Putamen (tissue), 1 donor: Measurements from ENCODE around the gene KCNQ1.

Experiments
- DNase-seq: peaks from one replicate; pipeline ENCODE4 v3.0.0-alpha.2; 2016; ENCODE audit warnings: low spot score

The KCNQ1 gene

GRCh38 chr11:2510626-2511402 is 66.0 kb downstream of the KCNQ1 start:
- no peak for DNase-seq

DNA sequence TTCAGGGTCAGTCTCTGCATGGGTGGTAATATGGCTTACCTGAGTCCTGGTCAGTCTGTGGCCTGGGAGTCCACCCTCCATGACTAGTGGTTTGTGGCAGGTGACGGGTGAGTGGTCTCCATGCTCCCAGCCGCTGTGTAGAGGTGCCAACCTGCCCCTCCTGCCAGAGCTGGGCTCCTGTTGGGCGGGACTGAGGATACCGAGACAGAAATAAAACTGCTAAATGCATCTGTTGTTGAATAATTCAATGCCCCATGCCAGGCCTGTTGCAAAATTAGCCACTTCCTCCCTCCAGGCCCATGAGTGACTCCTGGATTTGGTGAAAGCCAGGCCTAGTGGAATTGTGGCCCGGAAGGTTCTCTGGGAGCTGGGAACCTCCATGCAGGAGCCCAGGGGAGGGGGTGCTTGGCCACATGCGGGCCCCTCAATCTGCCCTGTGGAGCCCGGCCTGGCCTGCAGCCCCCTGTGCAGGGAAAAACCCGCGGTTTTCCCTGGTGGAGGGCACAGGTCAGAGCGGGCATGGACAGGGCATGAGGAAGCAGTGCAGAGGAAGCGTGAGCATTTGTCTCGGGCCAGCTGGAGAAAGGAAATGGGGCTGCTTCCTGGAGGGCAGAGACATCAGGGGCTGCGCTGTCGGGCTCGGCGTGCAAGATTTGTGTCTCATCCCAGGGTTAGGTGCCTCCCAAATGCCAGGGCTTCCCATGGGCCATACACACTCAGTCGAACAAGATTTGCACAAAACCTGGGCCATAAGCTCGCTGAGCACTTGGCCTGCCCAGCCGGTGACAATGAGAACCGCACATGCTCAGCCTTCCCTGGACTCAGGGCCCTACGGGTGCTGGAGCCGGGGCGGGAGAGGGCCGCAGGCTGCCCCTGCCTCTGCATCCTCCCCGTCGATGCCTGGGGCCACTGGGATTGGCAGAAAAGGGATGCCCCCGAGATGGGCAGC is 66.9 kb downstream of the KCNQ1 start:
- no peak for DNase-seq

- DNase-seq = no peak
These were observed 67.9 kb downstream of the KCNQ1 start for GRCh38 chr11:2512431-2513407.

DNA sequence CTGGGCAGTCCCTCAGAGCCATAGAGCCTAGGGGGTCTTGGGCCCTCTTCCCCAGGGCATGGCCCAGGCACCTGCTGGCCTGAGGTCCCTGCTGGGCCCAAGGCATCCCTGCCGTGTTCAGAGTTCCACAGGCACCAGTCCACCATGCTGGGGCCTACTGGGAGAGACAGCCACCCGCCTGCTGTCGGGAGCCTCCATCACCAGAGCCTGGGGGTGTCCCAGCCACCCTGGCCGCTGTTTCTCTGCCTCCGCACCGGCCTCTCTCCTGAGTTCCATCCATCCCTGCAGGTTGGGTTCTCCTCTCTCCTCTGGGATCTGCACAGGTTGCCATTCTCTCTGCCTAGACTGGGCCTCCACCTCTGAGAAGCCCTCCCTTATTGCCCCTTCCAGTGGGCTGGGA is 68.6 kb downstream of the KCNQ1 start:
- DNase-seq = no peak

- DNase-seq = no peak
These were observed 70.8 kb downstream of the KCNQ1 start for GRCh38 chr11:2515401-2516275.

DNA sequence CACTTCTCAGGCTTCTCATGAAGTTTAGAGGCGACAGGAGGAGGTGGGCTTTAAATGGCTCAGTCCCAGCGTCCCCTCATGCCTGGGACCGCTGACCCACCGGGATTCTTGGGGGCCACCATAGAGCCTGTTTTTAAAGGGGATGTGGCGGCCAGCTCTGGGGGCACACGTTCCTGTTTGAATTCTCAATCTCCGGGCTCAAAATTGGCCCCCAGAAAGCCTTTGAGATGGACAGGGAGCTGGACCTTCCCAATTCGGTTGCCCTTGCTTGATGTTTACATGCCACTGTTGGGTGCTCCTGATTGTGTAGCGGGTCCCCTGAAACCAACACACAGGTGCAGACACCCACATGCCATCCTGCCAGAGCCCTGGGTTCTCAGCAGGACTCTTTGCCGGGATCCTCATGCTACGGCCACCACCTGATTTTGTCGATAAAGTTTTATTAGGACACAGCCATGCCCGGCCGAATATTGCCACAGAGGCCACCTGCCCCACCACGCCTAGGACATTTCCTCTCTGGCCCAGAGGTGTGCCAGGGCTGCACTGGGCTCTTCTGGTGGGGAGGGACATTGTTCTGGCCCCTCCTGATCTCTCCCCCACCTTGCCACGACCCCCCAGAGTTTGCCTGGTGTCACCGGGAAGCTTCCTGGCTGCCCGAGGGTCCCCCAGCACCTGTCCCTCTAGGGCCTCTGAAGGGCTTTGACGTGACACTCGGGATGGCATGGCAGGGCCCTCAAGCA is 71.6 kb downstream of the KCNQ1 start:
- no peak for DNase-seq

DNA sequence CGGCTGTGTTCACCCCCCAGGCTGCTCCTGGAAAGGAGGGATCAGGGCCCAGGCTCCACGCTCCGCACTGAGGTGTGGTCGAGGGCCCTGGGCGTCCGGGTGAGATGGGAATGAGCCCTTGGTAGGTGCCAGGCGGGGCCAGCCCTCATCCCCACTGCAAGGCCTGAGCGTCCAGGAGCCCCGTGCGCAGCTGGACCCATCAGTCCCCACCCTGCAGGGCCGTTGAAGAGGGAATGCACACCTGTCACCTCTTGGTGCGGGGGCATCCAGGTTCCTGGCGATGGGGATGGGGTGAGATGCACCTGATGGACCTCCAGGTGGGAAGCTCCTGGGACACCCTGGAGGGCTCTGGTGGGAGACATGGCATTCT is 72.2 kb downstream of the KCNQ1 start:
- no peak for DNase-seq

DNA sequence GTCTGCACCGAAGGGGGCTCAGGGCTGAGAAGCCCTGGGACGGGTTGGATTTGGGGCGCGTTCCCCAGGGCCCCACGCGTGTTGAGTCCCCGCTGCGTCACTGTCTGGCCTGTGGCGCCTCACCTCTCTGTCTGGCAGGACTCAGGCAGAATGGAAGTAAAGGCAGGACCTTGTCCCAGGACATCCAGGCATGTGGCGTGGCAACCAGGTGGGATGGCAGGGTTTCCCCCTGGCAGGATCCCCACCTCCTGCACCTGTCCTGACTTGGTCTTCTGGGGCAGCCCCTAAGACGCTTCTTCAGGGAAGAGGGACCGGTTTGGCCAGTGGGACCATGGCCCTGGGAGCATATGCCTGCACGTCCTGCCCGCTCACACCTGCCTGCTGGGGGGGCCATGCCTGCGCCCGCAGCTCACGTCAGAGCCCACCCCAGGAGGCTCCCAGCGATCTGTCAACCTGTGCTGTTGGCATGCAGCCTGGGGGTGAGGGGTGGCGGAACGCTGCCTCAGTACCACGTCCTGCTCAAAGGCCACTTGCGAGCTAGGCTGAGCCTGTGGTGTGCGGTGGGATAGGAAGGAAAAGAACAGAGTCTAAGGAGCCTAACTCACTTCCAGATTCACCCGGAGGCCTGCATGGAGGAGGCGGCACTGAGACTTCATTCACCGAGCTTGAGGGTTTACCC is 72.7 kb downstream of the KCNQ1 start:
- DNase-seq = no peak

- DNase-seq = no peak
These were observed 73.5 kb downstream of the KCNQ1 start for GRCh38 chr11:2518111-2518982.

GRCh38 chr11:2518983-2519340 is 74.2 kb downstream of the KCNQ1 start:
- DNase-seq = no peak

DNA sequence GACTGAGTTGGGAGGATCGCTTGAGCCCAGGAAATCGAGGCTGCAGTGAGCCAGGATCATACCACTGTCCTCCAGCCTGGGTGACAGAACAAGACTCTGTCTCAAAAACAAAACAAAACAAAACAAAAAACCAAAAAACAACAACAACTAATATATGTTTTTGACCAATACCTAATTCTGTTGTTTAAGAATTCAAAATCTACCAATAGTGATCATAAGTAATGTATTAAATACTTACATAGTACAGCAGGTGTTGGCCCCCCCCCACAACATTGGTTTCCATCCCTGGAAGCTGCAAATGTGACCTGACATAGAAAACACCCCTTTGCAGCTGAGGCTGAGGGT is 74.7 kb downstream of the KCNQ1 start:
- no peak for DNase-seq

DNA sequence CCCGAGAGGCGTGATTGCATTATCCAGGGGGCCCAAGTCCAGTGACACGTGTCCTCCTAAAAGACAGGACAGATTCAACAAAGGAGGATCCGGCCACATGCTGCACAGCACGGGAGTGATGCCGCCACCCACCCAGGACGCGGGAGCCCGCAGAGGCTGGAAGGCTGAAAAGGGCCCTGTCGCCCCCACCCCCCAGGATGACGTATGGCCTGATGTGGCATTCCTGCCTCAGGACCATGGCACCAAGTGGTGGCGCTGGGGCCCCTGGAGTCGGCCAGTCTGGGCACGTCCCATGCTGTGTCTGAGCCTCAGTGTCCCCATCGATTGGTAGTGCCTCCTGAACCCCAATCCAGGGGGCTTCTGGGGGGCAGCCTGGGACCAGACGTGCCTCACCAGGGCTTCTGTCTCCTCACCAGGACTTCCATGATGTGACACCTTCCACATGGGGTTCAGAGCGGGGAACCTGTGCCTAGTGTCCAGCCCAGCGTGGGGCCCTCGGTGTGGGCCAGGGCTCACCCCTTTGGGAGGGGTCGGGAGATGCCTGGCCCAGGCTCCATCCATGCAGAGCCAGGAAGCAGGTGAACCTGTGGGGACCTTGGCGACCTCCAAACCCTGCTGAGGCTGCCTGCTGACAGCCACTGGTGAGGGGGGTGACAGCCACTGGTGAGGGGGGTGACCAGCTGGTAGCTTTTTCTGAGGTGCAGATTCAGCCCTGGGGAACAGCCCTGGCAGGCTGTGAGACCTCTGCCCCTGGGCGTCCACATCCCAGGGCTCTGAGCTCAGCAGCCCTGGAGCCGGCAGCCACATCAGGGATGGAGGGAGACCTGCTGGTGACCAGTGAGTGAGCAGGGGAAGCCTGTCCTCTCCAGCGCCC is 75.3 kb downstream of the KCNQ1 start:
- DNase-seq = no peak

DNA sequence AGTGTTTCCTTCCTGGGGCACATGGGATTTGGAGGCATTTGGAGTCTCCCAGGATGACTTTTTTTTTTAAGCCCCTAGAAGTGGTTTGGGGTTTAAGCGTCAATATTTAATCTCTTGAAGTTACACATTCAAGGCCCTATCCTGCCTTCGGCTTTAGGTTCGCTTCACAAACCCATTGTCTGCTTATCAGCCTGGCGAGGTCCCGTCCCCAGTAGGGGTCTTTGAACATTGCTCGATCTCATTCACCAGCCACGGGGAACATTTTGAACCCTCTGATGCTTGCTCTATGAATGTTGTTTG is 75.9 kb downstream of the KCNQ1 start:
- DNase-seq = no peak

- DNase-seq = no peak
These were observed 76.4 kb downstream of the KCNQ1 start for GRCh38 chr11:2521081-2521732.

DNA sequence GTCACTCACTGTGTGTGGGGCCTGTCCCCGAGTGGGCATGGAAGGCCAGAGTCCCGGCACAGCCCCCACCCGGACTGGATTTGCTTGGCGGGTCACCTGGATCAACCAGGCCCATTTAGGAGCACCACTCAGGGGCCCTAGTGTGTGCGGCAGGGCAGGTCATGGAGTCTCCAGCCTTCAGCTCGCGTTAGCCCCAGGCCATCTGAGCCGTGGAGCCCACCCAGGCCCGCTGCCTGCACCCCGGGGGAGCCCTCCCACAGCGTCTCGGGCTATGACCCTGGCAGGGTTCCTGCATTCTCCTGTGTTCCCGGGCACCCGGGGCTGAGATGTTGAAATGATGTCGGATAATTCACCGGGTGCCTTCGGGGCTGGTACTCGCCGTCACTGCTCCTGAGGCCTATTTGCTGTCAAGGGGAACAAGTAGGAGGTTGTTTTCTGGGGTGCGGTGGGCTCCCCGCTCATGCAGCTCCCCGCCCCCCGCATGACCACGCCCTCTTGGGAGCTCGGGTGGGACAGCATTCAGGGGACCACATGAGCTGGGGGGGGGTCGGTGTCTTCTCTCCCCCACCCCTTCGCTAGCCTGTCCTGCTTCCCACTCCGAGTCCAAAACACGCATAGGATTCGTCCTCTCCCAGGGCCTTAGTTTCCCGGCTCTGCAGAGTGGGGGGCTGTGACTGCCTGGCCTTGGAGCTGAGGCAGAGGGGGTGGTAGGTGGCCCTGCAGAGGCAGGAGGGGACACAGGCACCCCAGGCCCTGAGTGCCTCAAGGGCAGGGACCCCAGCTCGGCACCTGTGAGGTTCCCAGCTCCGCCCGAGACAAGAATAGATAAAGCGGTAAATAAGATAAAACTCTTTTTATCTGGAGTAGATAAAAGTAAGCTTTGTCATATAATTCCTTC is 77.2 kb downstream of the KCNQ1 start:
- no peak for DNase-seq

- no peak for DNase-seq
These were observed 77.9 kb downstream of the KCNQ1 start for GRCh38 chr11:2522631-2523255.
